Esophagus squamous epithelium (tissue), 5 donors: Measurements from ENCODE around the gene OPRM1. TPM values are rescaled to one million over a fixed set of nuclear protein-coding genes. Genes with fewer than 3 reads are reported as not detected.

Source experiments
- DNase-seq: peaks from one replicate; lab custom pipeline; 2025; lab: John Stamatoyannopoulos, UW
- H3K27ac ChIP-seq, 4 donors: fragments of 200-600 bp; sonication (generic); one replicate each; pipeline ENCODE4 v1.5.1; 2016 to 2019; ENCODE audit warnings: mild to moderate bottlenecking in 1 of 4
- H3K27me3 ChIP-seq, 4 donors: fragments of 200-600 bp; sonication (generic); 1 replicate in 3 of 4; 2 replicates in 1 of 4; pipeline versions ENCODE4 v1.5.1 to v1.6.0; 2017 to 2021; ENCODE audit warnings: antibody characterized with exemption in 1 of 4
- H3K36me3 ChIP-seq, 3 donors: fragments of 200-600 bp; sonication (generic); one replicate each; pipeline ENCODE4 v1.5.1; 2016 to 2019
- H3K4me1 ChIP-seq, 3 donors: fragments of 200-600 bp; sonication (generic); one replicate each; pipeline ENCODE4 v1.5.1; 2017 to 2019
- H3K4me3 ChIP-seq, 4 donors: fragments of 200-600 bp; sonication (generic); 1 replicate in 3 of 4; 2 replicates in 1 of 4; pipeline ENCODE4 v1.5.1; 2016 to 2019; ENCODE audit warnings: mild to moderate bottlenecking in 2 of 4, moderate library complexity in 1 of 4
- H3K9me3 ChIP-seq, 3 donors: fragments of 200-600 bp; sonication (generic); one replicate each; pipeline ENCODE4 v1.5.1; 2016 to 2019
- CTCF ChIP-seq, 6 experiments: fragments of 450-650 bp in 4 of 6; fragments of 200-600 bp in 2 of 6; sonication (generic) in 2 of 6; IDR thresholded peaks; one replicate each; pipeline ENCODE4 v1.5.1; 2016 to 2019; ENCODE audit warnings: antibody characterized with exemption in 6 of 6, mild to moderate bottlenecking in 4 of 6, moderate library complexity in 4 of 6
- POLR2A ChIP-seq, 4 donors: fragments of 450-650 bp; IDR thresholded peaks; one replicate each; pipeline ENCODE4 v1.6.1; 2017; ENCODE audit warnings: antibody characterized with exemption in 4 of 4, mild to moderate bottlenecking in 4 of 4, moderate library complexity in 3 of 4
- WGBS, 2 donors: methylation state at CpG; one replicate each; pipeline ENCODE4 v1.1.5; 2018; 5-methylcytosine and 5-hydroxymethylcytosine counted together
- intact Hi-C: fragments of 100-400 bp; cut with DNase I; formaldehyde crosslinking; loops from one replicate; pipeline ENCODE4 v1.15.0; 2022
- total RNA-seq, 4 donors: library from RNA; depleted of rRNA; stranded (reverse); fragments of >200 nt; gene quantifications; one replicate each; pipeline ENCODE4 v1.1.0, GENCODE V29; 2016
- donor health status: DM: yes; HTN: yes; CAD: no.

Gene OPRM1
- total RNA-seq, 4 donors from 2014 or later = not detected

GRCh38 chr6:154218301-154218700, 179.3 kb downstream of the OPRM1 start:
- Histone ChIP-seq H3K9me3 (no peaks in the 10 kb centered on the region), H3K36me3 (peaks cover 0 to 5% (median 2%) of the 10 kb centered on the region in 3 donors), H3K4me3 (no peak overlapping the region), H3K27me3 (no peaks in the 10 kb centered on the region), H3K4me1 (no peaks in the 10 kb centered on the region), H3K27ac (no peak overlapping the region)
- intact Hi-C loops = no loop called here
- DNase-seq = no peak
- 62 to 64% methylated on average over 6 of the region's 6 CpGs for WGBS, 2 donors
- no peak for TF ChIP-seq CTCF (IDR thresholded peaks at IDR 0.05)
- no peak for TF ChIP-seq POLR2A (IDR thresholded peaks at IDR 0.05)

- H3K36me3 ChIP-seq = peaks cover 0 to 5% (median 2%) of the 10 kb centered on the region in 3 donors
- intact Hi-C loops = no loop called here
- no peak for DNase-seq
- TF ChIP-seq CTCF (IDR thresholded peaks at IDR 0.05) (no peak), POLR2A (IDR thresholded peaks at IDR 0.05) (no peak)
- 74 to 86% methylated on average over 6 of the region's 6 CpGs for WGBS, 2 donors
- no peaks in the 10 kb centered on the region for H3K9me3 ChIP-seq
- no peaks in the 10 kb centered on the region for H3K4me1 ChIP-seq
- no peaks in the 10 kb centered on the region for H3K27me3 ChIP-seq
- H3K27ac ChIP-seq = no peak overlapping the region
- H3K4me3 ChIP-seq = no peak overlapping the region
Observed at GRCh38 chr6:154218787-154219186, 179.7 kb downstream of the OPRM1 start.

GRCh38 chr6:154219250-154219649, 180.2 kb downstream of the OPRM1 start:
- WGBS, 2 donors = 90 to 97% methylated on average over 6 of the region's 6 CpGs
- Histone ChIP-seq H3K27me3 (no peaks in the 10 kb centered on the region), H3K27ac (no peak overlapping the region), H3K36me3 (peaks cover 0 to 5% (median 2%) of the 10 kb centered on the region in 3 donors), H3K9me3 (no peaks in the 10 kb centered on the region), H3K4me1 (no peaks in the 10 kb centered on the region), H3K4me3 (no peak overlapping the region)
- DNase-seq = no peak
- intact Hi-C loops = no loop called here
- TF ChIP-seq CTCF (IDR thresholded peaks at IDR 0.05) = no peak
- TF ChIP-seq POLR2A (IDR thresholded peaks at IDR 0.05) = no peak

- 71 to 75% methylated on average over 6 of the region's 6 CpGs for WGBS, 2 donors
Observed at GRCh38 chr6:154222716-154223115, 183.7 kb downstream of the OPRM1 start.

GRCh38 chr6:154223296-154223695, 184.3 kb downstream of the OPRM1 start:
- DNase-seq = no peak
- TF ChIP-seq CTCF (IDR thresholded peaks at IDR 0.05) (no peak), POLR2A (IDR thresholded peaks at IDR 0.05) (no peak)
- H3K27me3 ChIP-seq = no peaks in the 10 kb centered on the region
- H3K4me1 ChIP-seq = no peaks in the 10 kb centered on the region
- peaks cover 0 to 5% (median 2%) of the 10 kb centered on the region in 3 donors for H3K36me3 ChIP-seq
- 88 to 93% methylated on average over 2 of the region's 2 CpGs for WGBS, 2 donors
- intact Hi-C loops = no loop called here
- H3K27ac ChIP-seq = no peak overlapping the region
- H3K4me3 ChIP-seq = no peak overlapping the region
- H3K9me3 ChIP-seq = no peaks in the 10 kb centered on the region

More at GRCh38 chr6:154222716-154223115, 183.7 kb downstream of the OPRM1 start:
- Histone ChIP-seq H3K36me3 (peaks cover 0 to 5% (median 2%) of the 10 kb centered on the region in 3 donors), H3K4me1 (no peaks in the 10 kb centered on the region), H3K27me3 (no peaks in the 10 kb centered on the region), H3K27ac (no peak overlapping the region), H3K4me3 (no peak overlapping the region), H3K9me3 (no peaks in the 10 kb centered on the region)
- DNase-seq = no peak
- TF ChIP-seq POLR2A (IDR thresholded peaks at IDR 0.05) = no peak
- TF ChIP-seq CTCF (IDR thresholded peaks at IDR 0.05) = no peak
- intact Hi-C loops = no loop called here
